ENCODE data around the gene LITAF. TPM values are rescaled to one million over a fixed set of nuclear protein-coding genes. Genes with fewer than 3 reads are reported as not detected.

Gene LITAF
- total RNA-seq, 1 donor from 2014 or later = 71.6 TPM

DNA sequence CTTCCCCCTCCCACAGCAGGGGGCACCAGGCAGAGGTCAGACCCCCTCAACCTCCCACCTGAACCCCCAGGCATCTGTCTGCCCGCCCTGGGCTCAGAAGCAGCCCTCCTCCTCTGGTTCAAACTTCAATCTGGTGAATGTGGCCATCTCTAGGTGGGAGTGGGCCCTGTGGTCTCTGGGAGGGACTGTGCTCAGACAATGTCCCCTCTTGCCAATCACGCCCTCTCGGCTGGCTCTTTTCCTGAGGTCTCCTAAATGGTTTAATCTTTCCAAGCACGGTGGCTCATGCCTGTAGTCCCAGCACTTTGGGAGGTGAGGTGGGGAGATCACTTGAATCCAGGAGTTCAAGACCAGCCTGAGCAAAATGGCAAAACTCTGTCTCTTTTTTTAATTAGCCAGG is 15.2 kb downstream of the LITAF start:
- FAIRE-seq = no peak
- Histone ChIP-seq H3K27me3 (ENCODE audit: control insufficient read depth, insufficient read depth, low read length) (no peaks in the 10 kb centered on the region), H3K4me3 (ENCODE audit: low read depth, low read length) (no peak overlapping the region), H3K36me3 (ENCODE audit: control insufficient read depth, insufficient read depth, low read length) (peaks cover 19% of the 10 kb centered on the region)
- TF ChIP-seq, protein P1, sequence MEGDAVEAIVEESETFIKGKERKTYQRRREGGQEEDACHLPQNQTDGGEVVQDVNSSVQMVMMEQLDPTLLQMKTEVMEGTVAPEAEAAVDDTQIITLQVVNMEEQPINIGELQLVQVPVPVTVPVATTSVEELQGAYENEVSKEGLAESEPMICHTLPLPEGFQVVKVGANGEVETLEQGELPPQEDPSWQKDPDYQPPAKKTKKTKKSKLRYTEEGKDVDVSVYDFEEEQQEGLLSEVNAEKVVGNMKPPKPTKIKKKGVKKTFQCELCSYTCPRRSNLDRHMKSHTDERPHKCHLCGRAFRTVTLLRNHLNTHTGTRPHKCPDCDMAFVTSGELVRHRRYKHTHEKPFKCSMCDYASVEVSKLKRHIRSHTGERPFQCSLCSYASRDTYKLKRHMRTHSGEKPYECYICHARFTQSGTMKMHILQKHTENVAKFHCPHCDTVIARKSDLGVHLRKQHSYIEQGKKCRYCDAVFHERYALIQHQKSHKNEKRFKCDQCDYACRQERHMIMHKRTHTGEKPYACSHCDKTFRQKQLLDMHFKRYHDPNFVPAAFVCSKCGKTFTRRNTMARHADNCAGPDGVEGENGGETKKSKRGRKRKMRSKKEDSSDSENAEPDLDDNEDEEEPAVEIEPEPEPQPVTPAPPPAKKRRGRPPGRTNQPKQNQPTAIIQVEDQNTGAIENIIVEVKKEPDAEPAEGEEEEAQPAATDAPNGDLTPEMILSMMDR (IDR thresholded peaks at IDR 0.05; ENCODE audit: insufficient read depth, low read length, severe bottlenecking) = no peak
- no peak for DNase-seq (ENCODE audit: low read depth)

DNA sequence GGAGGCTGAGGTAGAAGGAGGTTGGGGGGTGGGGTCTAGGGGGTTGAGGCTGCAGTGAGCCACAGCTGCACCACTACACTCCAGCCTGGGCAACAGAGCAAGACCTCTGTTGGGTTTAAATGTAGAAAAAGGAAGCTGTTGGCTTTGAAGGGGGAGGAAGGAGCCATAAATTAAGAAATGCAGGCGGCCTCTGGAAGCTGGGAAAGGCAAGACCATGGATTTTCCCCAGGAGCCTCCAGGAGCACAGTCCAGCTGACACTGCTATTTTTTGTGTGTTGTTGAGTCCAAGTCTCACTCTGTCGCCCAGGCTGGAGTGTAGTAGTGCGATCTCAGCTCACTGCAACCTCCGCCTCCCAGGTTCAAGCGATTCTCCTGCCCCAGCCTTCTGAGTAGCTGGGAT is 15.9 kb downstream of the LITAF start:
- H3K4me3 ChIP-seq (ENCODE audit: low read depth, low read length) = no peak overlapping the region
- TF ChIP-seq, protein P1 (IDR thresholded peaks at IDR 0.05; ENCODE audit: insufficient read depth, low read length, severe bottlenecking) = no peak
- no peaks in the 10 kb centered on the region for H3K27me3 ChIP-seq (ENCODE audit: control insufficient read depth, insufficient read depth, low read length)
- DNase-seq (ENCODE audit: low read depth) = no peak
- FAIRE-seq = no peak
- H3K36me3 ChIP-seq (ENCODE audit: control insufficient read depth, insufficient read depth, low read length) = peaks cover 24% of the 10 kb centered on the region

DNA sequence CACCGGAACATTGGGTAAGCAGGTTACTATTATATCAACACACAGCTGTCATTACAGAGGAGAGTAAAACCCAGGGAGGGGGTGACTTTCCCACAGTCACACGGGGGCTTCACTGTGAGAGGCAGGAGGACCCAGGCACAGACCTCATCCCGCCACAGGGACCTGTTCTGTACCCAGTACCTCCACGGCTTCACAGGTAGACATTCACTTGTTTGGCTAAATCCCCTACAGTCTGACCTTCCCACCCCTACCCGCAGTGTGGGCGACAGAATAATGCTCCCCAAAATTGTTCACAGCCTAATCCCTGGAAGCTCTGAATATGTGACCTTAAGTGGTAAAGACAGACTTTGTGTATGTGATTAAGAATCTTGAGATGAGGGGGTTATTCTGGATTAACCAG is 16.5 kb downstream of the LITAF start:
- H3K36me3 ChIP-seq (ENCODE audit: control insufficient read depth, insufficient read depth, low read length) = peaks cover 23% of the 10 kb centered on the region
- FAIRE-seq = no peak

DNA sequence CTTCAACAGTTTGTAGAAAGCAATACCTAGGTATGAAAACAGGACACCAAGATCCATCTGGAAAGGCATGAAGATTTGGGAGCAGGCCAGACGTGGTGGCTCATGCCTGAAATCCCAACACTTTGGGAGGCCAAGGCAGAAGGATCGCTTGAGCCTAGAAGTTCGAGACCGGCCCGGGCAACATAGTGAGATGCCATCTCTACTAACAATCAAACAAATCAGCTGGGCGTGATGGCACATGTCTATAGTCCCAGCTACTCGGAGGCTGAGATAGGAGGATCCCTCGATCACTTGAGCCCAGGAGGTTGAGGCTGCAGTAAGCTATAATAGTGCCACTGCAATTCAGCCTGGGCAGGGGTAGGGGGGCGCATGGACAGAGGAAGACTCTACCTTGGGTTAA is 20.3 kb downstream of the LITAF start:
- DNase-seq (ENCODE audit: low read depth) (no peak), FAIRE-seq (no peak)
- H3K27me3 ChIP-seq (ENCODE audit: control insufficient read depth, insufficient read depth, low read length) = no peaks in the 10 kb centered on the region
- no peak overlapping the region for H3K4me3 ChIP-seq (ENCODE audit: low read depth, low read length)
- H3K36me3 ChIP-seq (ENCODE audit: control insufficient read depth, insufficient read depth, low read length) = peaks cover 18% of the 10 kb centered on the region
- TF ChIP-seq, protein P1 (IDR thresholded peaks at IDR 0.05; ENCODE audit: insufficient read depth, low read length, severe bottlenecking) = no peak

More for the DNA sequence above, 16.5 kb downstream of the LITAF start:
- Histone ChIP-seq H3K4me3 (ENCODE audit: low read depth, low read length) (no peak overlapping the region), H3K27me3 (ENCODE audit: control insufficient read depth, insufficient read depth, low read length) (no peaks in the 10 kb centered on the region)
- TF ChIP-seq, protein P1 (IDR thresholded peaks at IDR 0.05; ENCODE audit: insufficient read depth, low read length, severe bottlenecking) = no peak
- no peak for DNase-seq (ENCODE audit: low read depth)

DNA sequence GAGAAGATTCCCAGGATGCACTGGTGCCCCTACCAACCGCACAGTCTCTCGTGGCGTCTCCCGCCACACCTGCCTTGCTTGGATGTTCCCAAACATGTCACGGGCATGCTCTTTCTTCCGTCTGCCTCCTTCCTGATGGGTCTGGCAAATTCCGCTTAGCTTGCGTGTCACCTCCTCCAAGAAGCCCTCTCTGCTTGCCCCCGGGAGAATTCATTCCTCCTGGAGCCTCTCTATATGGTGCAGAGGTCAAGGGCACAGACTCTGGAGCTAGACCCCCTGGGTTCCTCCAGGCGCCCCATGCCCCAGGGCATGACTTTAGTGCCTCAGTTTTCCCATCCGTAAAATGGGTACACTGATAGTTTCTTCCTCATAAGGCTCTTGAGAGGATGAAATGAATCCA is 21.1 kb downstream of the LITAF start:
- TF ChIP-seq, protein P1 (IDR thresholded peaks at IDR 0.05; ENCODE audit: insufficient read depth, low read length, severe bottlenecking) = no peak
- DNase-seq (ENCODE audit: low read depth) (no peak), FAIRE-seq (no peak)
- no peak overlapping the region for H3K4me3 ChIP-seq (ENCODE audit: low read depth, low read length)
- H3K27me3 ChIP-seq (ENCODE audit: control insufficient read depth, insufficient read depth, low read length) = no peaks in the 10 kb centered on the region
- H3K36me3 ChIP-seq (ENCODE audit: control insufficient read depth, insufficient read depth, low read length) = peaks cover 15% of the 10 kb centered on the region

Data from bronchial epithelial cell (primary cell).